Globus pallidus (tissue), 1 donor: ENCODE results near the gene LCP2.
"Not testable (repeated sequence)": the region's sequence is repeated elsewhere in the genome, so short reads cannot be mapped to it uniquely, and the experiment has no call there.

Experiments used
- DNase-seq: peaks from one replicate; pipeline ENCODE4 v3.0.0-alpha.2; 2015; ENCODE audit warnings: low spot score

Gene LCP2

GRCh38 chr5:170248172-170248930 lies 49.2 kb downstream of the LCP2 start:
- no peak for DNase-seq

- no peak for DNase-seq
Measured at GRCh38 chr5:170247363-170247762, 50.2 kb downstream of the LCP2 start.

- DNase-seq: no peak
Measured at GRCh38 chr5:170246126-170246870, 51.3 kb downstream of the LCP2 start.

GRCh38 chr5:170245436-170245835 lies 52.1 kb downstream of the LCP2 start:
- not testable (repeated sequence) for DNase-seq

GRCh38 chr5:170238456-170239196 lies 59.0 kb downstream of the LCP2 start:
- no peak for DNase-seq

- DNase-seq: no peak
Measured at GRCh38 chr5:170235876-170236864, 61.4 kb downstream of the LCP2 start.

GRCh38 chr5:170233358-170233892 lies 64.2 kb downstream of the LCP2 start:
- no peak for DNase-seq

- no peak for DNase-seq
Measured at GRCh38 chr5:170232786-170233185, 64.8 kb downstream of the LCP2 start, which contains the start of gene C5orf58. Gene C5orf58 (plus strand): TSS chr5:170232985. CDS start chr5:170234977, 1,992 bp downstream.

- DNase-seq: no peak
Measured at GRCh38 chr5:170228762-170229435, 68.7 kb downstream of the LCP2 start.

- DNase-seq: peak; percentile 33
Measured at GRCh38 chr5:170226661-170227060, 70.9 kb downstream of the LCP2 start.

GRCh38 chr5:170226129-170226615 lies 71.4 kb downstream of the LCP2 start:
- DNase-seq: peak; percentile 18

- peak; percentile 85 for DNase-seq
Measured at GRCh38 chr5:170225326-170226128, 72.0 kb downstream of the LCP2 start.

GRCh38 chr5:170223906-170224305 lies 73.7 kb downstream of the LCP2 start:
- no peak for DNase-seq

- no peak for DNase-seq
Measured at GRCh38 chr5:170223360-170223759, 74.2 kb downstream of the LCP2 start.

GRCh38 chr5:170221327-170221741 lies 76.2 kb downstream of the LCP2 start:
- peak; percentile 70 for DNase-seq

GRCh38 chr5:170220191-170220590 lies 77.4 kb downstream of the LCP2 start:
- DNase-seq: no peak

GRCh38 chr5:170219615-170220014 lies 78.0 kb downstream of the LCP2 start:
- no peak for DNase-seq

- no peak for DNase-seq
Measured at GRCh38 chr5:170218726-170219125, 78.9 kb downstream of the LCP2 start.

GRCh38 chr5:170217831-170218230 lies 79.7 kb downstream of the LCP2 start:
- no peak for DNase-seq
